HCEC 1CT (cell line): ENCODE measurements around the gene SYPL1.

ENCODE experiments used
- DNase-seq: peaks from one replicate; pipeline ENCODE4 v3.0.0-alpha.2; 2017

SYPL1 gene

DNA sequence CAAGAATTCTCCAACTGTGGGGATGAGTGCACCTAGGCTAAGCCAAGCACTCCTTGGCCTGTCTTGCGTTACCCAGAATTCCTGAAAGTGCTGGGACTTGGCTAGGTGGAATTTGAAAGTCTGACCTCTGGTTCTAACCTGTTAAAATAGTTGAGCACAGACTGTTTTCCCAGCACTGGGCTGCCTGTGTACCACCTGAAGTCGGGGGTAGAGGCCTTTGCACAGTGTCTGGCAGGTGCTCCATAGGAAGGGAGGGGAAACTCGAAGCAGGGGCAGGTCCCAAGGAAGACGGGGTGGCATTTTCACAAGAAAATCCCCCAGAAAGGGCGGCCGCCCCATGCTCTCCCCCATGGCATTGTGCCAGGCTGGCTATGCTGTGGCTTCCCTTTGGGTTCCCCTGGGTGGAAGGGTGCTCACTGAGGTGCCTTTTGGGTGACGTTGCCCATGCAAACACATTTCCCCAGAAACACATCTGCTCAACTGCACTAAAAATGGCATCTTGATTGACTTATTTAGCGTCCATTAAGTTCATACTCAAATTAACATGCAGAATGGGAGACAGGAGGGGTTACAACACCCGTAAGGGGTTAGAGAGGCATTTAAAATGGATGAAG, 62.9 kb downstream of the SYPL1 start:
- DNase-seq, result no peak

DNA sequence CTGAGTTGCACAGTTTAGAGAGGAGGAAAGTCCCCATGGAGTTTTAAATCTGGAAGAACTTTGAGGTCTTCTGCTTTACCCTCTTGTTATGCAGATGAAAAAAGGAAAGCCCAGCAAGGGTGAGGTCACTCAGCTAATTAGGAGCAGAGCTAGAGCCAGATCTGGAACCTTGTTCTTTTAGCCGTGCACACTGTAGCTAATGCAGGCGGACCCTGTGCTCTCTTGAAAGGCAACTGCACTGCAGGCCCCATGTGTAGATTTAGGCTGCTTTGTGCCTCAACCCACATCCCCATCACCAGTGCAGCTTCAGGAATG, 63.4 kb downstream of the SYPL1 start:
- no peak for DNase-seq

DNA sequence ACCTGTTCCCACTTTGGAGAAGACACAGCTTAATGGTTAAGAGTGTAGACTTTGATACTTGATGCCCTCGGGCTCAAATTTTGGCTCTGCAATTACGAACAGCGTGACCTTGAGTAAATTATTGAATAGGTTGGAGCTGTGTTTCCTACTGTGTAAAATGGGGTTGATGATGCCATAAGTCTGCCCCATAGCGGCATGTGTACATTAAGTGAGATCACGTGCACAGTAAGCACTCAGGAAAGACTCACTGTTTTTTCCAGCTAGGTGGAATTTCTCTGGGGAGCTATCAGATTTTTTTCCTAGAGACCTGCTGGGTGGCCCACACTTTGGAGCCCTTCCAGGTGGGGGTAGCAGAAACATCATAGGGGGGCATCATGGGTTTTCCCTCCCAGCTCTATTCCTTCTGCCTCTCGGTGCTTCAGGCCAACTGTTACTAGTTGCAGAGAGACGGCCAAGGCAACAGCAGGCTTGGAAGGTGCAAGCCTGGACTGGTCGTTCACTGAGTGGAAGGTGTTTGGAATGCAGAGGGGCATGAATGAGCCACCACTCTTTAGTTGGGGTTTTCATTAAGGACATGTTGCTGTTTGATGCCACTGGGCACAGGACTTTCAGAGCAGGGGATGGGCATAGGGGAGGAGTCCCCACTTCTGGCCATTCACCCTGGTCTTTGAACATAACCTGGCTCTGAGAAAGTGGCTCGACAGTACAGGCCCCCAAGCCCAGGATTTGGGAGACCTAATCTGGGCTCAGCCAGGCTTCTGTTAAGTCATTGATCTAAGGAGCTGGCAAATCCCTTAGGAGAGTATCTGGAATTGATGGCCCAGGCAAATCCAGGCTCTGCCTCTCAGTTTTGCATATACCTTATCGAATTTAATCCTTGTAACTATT, 64.0 kb downstream of the SYPL1 start:
- no peak for DNase-seq

DNA sequence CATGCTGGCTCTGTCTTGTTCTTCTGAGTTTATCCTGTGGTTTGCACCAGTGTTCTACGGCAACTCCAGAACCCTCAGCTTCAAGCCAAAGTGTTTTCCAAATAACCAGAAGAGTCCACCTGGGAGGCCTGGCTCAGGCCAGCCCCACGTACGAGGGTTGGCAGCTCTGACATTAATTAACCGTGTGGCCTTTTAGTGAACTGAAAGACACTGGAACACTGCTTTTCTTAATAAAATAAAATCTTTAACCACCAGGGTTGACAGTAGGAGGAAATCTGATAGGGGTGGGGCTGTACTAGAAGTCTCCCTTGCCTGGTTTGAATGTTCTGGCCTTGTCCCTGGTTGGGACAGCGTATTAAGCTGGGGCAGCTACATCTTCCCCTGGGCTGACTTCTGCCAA, 64.9 kb downstream of the SYPL1 start:
- DNase-seq, result no peak

GRCh38 chr7:106045586-106045985, 66.5 kb downstream of the SYPL1 start:
- DNase-seq, result peak; percentile 18

- no peak for DNase-seq
Measured at GRCh38 chr7:106045139-106045538, 67.0 kb downstream of the SYPL1 start.

- no peak for DNase-seq
Measured at GRCh38 chr7:106042196-106042611, 69.9 kb downstream of the SYPL1 start.

- DNase-seq, result peak; percentile 48
Measured at GRCh38 chr7:106041140-106041717, 70.9 kb downstream of the SYPL1 start.
